Cerebellar cortex (tissue), 1 donor: Measurements from ENCODE around the gene UQCC2.

Experiments used
- DNase-seq: peaks from one replicate; pipeline ENCODE4 v3.0.0-alpha.2; 2015; ENCODE audit warnings: low spot score

Gene UQCC2

GRCh38 chr6:33725222-33725621 is 13.7 kb upstream of the UQCC2 start:
- DNase-seq, result no peak

GRCh38 chr6:33724102-33725023 is 12.9 kb upstream of the UQCC2 start:
- no peak for DNase-seq

- DNase-seq, result peak; percentile 96
Observed at GRCh38 chr6:33723371-33724085, 12.0 kb upstream of the UQCC2 start.

GRCh38 chr6:33722103-33722623 is 10.7 kb upstream of the UQCC2 start:
- DNase-seq, result no peak

- DNase-seq, result no peak
Observed at GRCh38 chr6:33721508-33721907, 10.0 kb upstream of the UQCC2 start.

- DNase-seq, result no peak
Observed at GRCh38 chr6:33720998-33721397, 9.5 kb upstream of the UQCC2 start.

GRCh38 chr6:33719326-33719987 is 8.0 kb upstream of the UQCC2 start:
- no peak for DNase-seq

- no peak for DNase-seq
Observed at GRCh38 chr6:33718713-33719112, 7.2 kb upstream of the UQCC2 start.

- no peak for DNase-seq
Observed at GRCh38 chr6:33717934-33718455, 6.5 kb upstream of the UQCC2 start.

GRCh38 chr6:33716890-33717632 is 5.6 kb upstream of the UQCC2 start:
- DNase-seq, result no peak

- no peak for DNase-seq
Observed at GRCh38 chr6:33716379-33716778, 4.9 kb upstream of the UQCC2 start.

GRCh38 chr6:33714385-33715040 is 3.0 kb upstream of the UQCC2 start:
- no peak for DNase-seq

- DNase-seq, result no peak
Observed at GRCh38 chr6:33713786-33714185, 2.3 kb upstream of the UQCC2 start.

- no peak for DNase-seq
Observed at GRCh38 chr6:33712914-33713313, 1.4 kb upstream of the UQCC2 start.

- DNase-seq, result no peak
Observed at GRCh38 chr6:33710296-33711121, 991 bp downstream of the UQCC2 start.

GRCh38 chr6:33709605-33710295 is 1.8 kb downstream of the UQCC2 start:
- DNase-seq, result no peak

GRCh38 chr6:33708516-33709204 is 2.8 kb downstream of the UQCC2 start:
- DNase-seq, result no peak

GRCh38 chr6:33707771-33708170 is 3.7 kb downstream of the UQCC2 start:
- no peak for DNase-seq
